Endothelial cell of umbilical vein (primary cell): ENCODE data around the gene NBEAL2. TPM values are rescaled to one million over a fixed set of nuclear protein-coding genes. Genes with fewer than 3 reads are reported as not detected.

Experiments used
- BruUV-seq: library from RNA; stranded (reverse); fragments of 400-500 nt; replicated peaks from 2 replicates; lab custom pipeline; 2021; lab: Mats Ljungman, UMichigan
- CTCF ChIA-PET: fragments of 300-600, 350-600 bp; sonication (Branson Sonifier 250); formaldehyde crosslinking; loops from one replicate; lab custom pipeline; 2021; ENCODE audit warnings: antibody characterized with exemption, inconsistent platforms; lab: Charles Lee
- POLR2A ChIA-PET: fragments of 300-600, 350-600 bp; sonication (Branson Sonifier 250); formaldehyde crosslinking; loops from one replicate; lab custom pipeline; 2021; ENCODE audit warnings: antibody characterized with exemption, inconsistent platforms; lab: Charles Lee
- DNase-seq: peaks from one replicate; pipeline ENCODE4 v3.0.0-alpha.2; 2011; ENCODE audit warnings: low read depth, low spot score
- FAIRE-seq: peaks from 2 replicates; lab custom pipeline; 2011; peaks lifted over from hg19 to GRCh38; lab: Jason Lieb, UNC
- H2AFZ ChIP-seq: 2 replicates; pipeline ENCODE4 v1.6.0; 2012; ENCODE audit warnings: low read depth, low read length, control low read depth, inconsistent platforms
- H3K27ac ChIP-seq: 2 replicates; pipeline ENCODE4 v1.5.1; 2011; ENCODE audit warnings: low read depth, mild to moderate bottlenecking, control low read depth, low read length, moderate library complexity; ENCODE audit not compliant: insufficient read depth
- H3K27me3 ChIP-seq, 2 experiments: 2 replicates each; pipeline versions ENCODE4 v1.6.0 to v1.6.1; 2011; ENCODE audit warnings: low read length in 2 of 2, mixed read lengths in 1 of 2; ENCODE audit not compliant: control insufficient read depth in 2 of 2, insufficient read depth in 2 of 2
- H3K36me3 ChIP-seq, 2 experiments: 2 replicates in 1 of 2; 3 replicates in 1 of 2; pipeline ENCODE4 v1.5.1; 2011; ENCODE audit warnings: low read length in 2 of 2, mild to moderate bottlenecking in 1 of 2, moderate library complexity in 1 of 2; ENCODE audit not compliant: control insufficient read depth in 2 of 2, insufficient read depth in 2 of 2; ENCODE audit errors: extremely low read depth in 1 of 2
- H3K4me1 ChIP-seq: 3 replicates; pipeline ENCODE4 v1.5.1; 2011; ENCODE audit warnings: mild to moderate bottlenecking, low read length; ENCODE audit not compliant: control insufficient read depth, insufficient read depth; ENCODE audit errors: extremely low read depth
- H3K4me2 ChIP-seq: 2 replicates; pipeline ENCODE4 v1.6.1; 2011; ENCODE audit warnings: low read length, control low read depth, mixed read lengths; ENCODE audit not compliant: insufficient read depth
- H3K4me3 ChIP-seq, 3 experiments: fragments of 200-600 bp in 1 of 3; sonication (generic), shearing (Covaris generic) in 1 of 3; replicated peaks in 1 of 3; 2 replicates each; pipeline ENCODE4 v1.5.1; 2011 to 2016; ENCODE audit warnings: control low read depth in 3 of 3, low read length in 3 of 3, mild to moderate bottlenecking in 2 of 3, inconsistent platforms in 1 of 3, low read depth in 1 of 3, moderate library complexity in 1 of 3; ENCODE audit not compliant: insufficient read depth in 1 of 3
- H3K79me2 ChIP-seq: 2 replicates; pipeline ENCODE4 v1.6.0; 2012; ENCODE audit warnings: low read length, inconsistent platforms; ENCODE audit not compliant: control insufficient read depth, insufficient read depth
- H3K9ac ChIP-seq: replicated peaks from 2 replicates; pipeline ENCODE3; 2011; ENCODE audit warnings: low read length, control low read depth; ENCODE audit not compliant: insufficient read depth; ENCODE audit errors: extremely low read depth
- H3K9me1 ChIP-seq: replicated peaks from 3 replicates; pipeline ENCODE4 v1.6.0; 2011; ENCODE audit warnings: mild to moderate bottlenecking, low read length; ENCODE audit not compliant: control insufficient read depth, insufficient read depth; ENCODE audit errors: extremely low read depth
- H3K9me3 ChIP-seq: replicated peaks from 2 replicates; pipeline ENCODE4 v1.5.1; 2012; ENCODE audit warnings: low read length, inconsistent platforms; ENCODE audit not compliant: control insufficient read depth, insufficient read depth
- H4K20me1 ChIP-seq: replicated peaks from 2 replicates; pipeline ENCODE3; 2011; ENCODE audit warnings: mild to moderate bottlenecking, low read length; ENCODE audit not compliant: control insufficient read depth, insufficient read depth; ENCODE audit errors: extremely low read depth
- EZH2 ChIP-seq: IDR thresholded peaks from 2 replicates; pipeline ENCODE4 v1.6.1; 2012; ENCODE audit warnings: borderline replicate concordance, low read depth, mild to moderate bottlenecking, moderate library complexity, low read length, inconsistent platforms; ENCODE audit not compliant: severe bottlenecking
- FOS ChIP-seq: IDR thresholded peaks from 2 replicates; pipeline ENCODE4 v1.6.1; 2011; ENCODE audit warnings: mild to moderate bottlenecking, low read length, moderate library complexity, borderline replicate concordance; ENCODE audit not compliant: insufficient read depth
- GATA2 ChIP-seq: IDR thresholded peaks from 2 replicates; pipeline ENCODE4 v1.7.0; 2011; ENCODE audit warnings: low read depth, mild to moderate bottlenecking, moderate library complexity, mixed read lengths, low read length; ENCODE audit not compliant: insufficient read length, insufficient read depth
- JUN ChIP-seq: IDR thresholded peaks from 2 replicates; pipeline ENCODE4 v1.6.1; 2011; ENCODE audit warnings: borderline replicate concordance, low read depth; ENCODE audit not compliant: insufficient read length, insufficient read depth
- MYC ChIP-seq: IDR thresholded peaks from one replicate; pipeline ENCODE4 v1.6.1; 2011; ENCODE audit warnings: mild to moderate bottlenecking, low read depth, low read length
- POLR2A ChIP-seq: IDR thresholded peaks from 2 replicates; pipeline ENCODE4 v1.6.1; 2012; ENCODE audit warnings: low read depth, mild to moderate bottlenecking, control low read depth, low read length
- POLR2AphosphoS5 ChIP-seq: IDR thresholded peaks from 2 replicates; pipeline ENCODE4 v1.6.1; 2012; ENCODE audit warnings: low read depth, mild to moderate bottlenecking, control low read depth, low read length, moderate library complexity; ENCODE audit not compliant: insufficient read depth
- dilution Hi-C: fragments of 300-500 bp; cut with MboI; formaldehyde crosslinking; loops from one replicate; pipeline ENCODE4 v1.15.0; 2019; ENCODE audit warnings: low sequenced_read_pairs; ENCODE audit not compliant: extremely low pct_ligation_motif_present
- intact Hi-C: fragments of 100-400 bp; cut with micrococcal nuclease; formaldehyde crosslinking; loops from one replicate; pipeline ENCODE4 v1.10.0; 2022
- polyA plus RNA-seq, 4 experiments: library from polyadenylated mRNA; depleted of rRNA in 3 of 4; stranded (reverse) in 3 of 4; unstranded in 1 of 4; fragments of >200 nt; gene quantifications; 2 replicates each; pipeline versions ENCODE4 v1.2.1 to v1.2.3, GENCODE V29; 2011 to 2012; ENCODE audit warnings: missing spikeins in 1 of 4
- total RNA-seq: library from RNA; stranded (reverse); gene quantifications from 2 replicates; pipeline ENCODE4 v1.2.3, GENCODE V29; 2021
- TF ChIP-seq, protein P1 (sequence below), 2 donors: IDR thresholded peaks; 1 replicate in 1 of 2; 2 replicates in 1 of 2; pipeline ENCODE4 v1.5.1; 2011; ENCODE audit warnings: low read length in 2 of 2, mild to moderate bottlenecking in 2 of 2, moderate library complexity in 2 of 2, control low read depth in 1 of 2, inconsistent platforms in 1 of 2, low read depth in 1 of 2; ENCODE audit not compliant: insufficient read depth in 1 of 2; ENCODE audit errors: extremely low read depth in 1 of 2
- TF ChIP-seq, protein P2 (sequence below): IDR thresholded peaks from 2 replicates; pipeline ENCODE4 v1.6.1; 2011; ENCODE audit not compliant: insufficient read depth, insufficient read length

NBEAL2 gene
- total and polyA plus RNA-seq, 2 donors (not counting 3 experiments of a cell fraction or from before 2014, with no cell fraction given) = 48.0 to 84.7 TPM

DNA sequence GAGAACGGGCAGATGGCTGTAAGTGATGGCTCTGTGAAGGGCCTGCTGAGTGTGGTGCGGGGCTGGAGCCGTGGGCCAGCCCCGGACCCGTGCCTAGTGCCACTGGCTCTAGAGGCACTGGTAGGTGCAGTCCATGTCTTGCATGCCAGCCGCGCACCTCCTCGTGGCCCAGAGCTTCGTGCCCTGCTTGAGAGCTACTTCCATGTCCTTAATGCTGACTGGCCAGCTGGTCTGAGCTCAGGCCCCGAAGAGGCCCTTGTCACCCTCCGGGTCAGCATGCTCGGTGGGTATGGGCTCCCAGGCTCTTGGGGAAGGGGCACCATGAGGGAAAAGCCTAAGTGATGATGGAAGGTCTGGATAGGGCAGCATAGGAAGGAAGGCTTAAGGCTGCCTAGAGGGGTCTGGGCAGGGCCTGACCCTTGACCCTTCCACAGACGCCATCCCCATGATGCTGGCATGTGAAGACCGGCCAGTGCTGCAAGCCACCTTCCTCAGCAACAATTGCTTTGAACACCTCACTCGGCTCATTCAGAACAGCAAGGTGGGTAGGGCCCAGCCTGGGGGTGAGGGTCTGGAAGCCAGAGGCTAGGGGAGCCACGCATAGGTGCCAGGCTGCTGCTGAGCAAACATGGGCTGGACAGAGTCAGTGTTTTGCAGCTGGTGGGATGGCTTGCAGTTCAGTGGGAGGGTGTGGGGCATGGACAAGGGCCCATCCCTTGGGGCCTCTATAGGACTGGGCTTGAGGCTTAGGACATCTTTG lies 12.1 kb downstream of the NBEAL2 start:
- no peak overlapping the region for H3K4me3 ChIP-seq
- no peak for FAIRE-seq
- intact Hi-C loops = loop anchor here (10.0 kb wide), 1 partner anchor 287 kb away; the partner anchor contains the start of gene TMIE
- H2AFZ ChIP-seq = no peak overlapping the region
- peaks cover 3 to 18% of the 10 kb centered on the region in 2 experiments for H3K36me3 ChIP-seq
- no peak overlapping the region for H3K4me2 ChIP-seq
- ChIA-PET POLR2A (interaction anchor here (0.6 kb wide), 1 partner anchor 277 kb away, joined by 3 read pairs; no protein-coding TSS in a partner anchor), CTCF (interaction anchor here (0.5 to 1.7 kb wide), 3 partner anchors 16 to 68 kb away, joined by 3 to 9 read pairs (median 3); no protein-coding TSS in a partner anchor)
- no peak for DNase-seq
- H3K27ac ChIP-seq = no peak overlapping the region
- no peak overlapping the region for H3K9ac ChIP-seq
- no peaks in the 10 kb centered on the region for H3K9me1 ChIP-seq
- BruUV-seq = no TSS peak
- H3K9me3 ChIP-seq = no peaks in the 10 kb centered on the region
- no peaks in the 10 kb centered on the region for H4K20me1 ChIP-seq
- peaks cover 21% of the 10 kb centered on the region for H3K4me1 ChIP-seq
- dilution Hi-C loops = no loop called here
- no peak for TF ChIP-seq GATA2
- TF ChIP-seq, protein P1, sequence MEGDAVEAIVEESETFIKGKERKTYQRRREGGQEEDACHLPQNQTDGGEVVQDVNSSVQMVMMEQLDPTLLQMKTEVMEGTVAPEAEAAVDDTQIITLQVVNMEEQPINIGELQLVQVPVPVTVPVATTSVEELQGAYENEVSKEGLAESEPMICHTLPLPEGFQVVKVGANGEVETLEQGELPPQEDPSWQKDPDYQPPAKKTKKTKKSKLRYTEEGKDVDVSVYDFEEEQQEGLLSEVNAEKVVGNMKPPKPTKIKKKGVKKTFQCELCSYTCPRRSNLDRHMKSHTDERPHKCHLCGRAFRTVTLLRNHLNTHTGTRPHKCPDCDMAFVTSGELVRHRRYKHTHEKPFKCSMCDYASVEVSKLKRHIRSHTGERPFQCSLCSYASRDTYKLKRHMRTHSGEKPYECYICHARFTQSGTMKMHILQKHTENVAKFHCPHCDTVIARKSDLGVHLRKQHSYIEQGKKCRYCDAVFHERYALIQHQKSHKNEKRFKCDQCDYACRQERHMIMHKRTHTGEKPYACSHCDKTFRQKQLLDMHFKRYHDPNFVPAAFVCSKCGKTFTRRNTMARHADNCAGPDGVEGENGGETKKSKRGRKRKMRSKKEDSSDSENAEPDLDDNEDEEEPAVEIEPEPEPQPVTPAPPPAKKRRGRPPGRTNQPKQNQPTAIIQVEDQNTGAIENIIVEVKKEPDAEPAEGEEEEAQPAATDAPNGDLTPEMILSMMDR (IDR thresholded peaks at IDR 0.05; ENCODE audit: extremely low read depth in 1 of 2, insufficient read depth in 1 of 2, low read depth in 1 of 2, low read length in 2 of 2) = no peak
- no peak for TF ChIP-seq POLR2AphosphoS5
- TF ChIP-seq, protein P2, sequence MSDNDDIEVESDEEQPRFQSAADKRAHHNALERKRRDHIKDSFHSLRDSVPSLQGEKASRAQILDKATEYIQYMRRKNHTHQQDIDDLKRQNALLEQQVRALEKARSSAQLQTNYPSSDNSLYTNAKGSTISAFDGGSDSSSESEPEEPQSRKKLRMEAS = no peak
- TF ChIP-seq EZH2 = no peak
- no peak for TF ChIP-seq MYC
- no peak for TF ChIP-seq POLR2A
- no peak for TF ChIP-seq FOS
- no peak for TF ChIP-seq JUN
- peaks cover 5% of the 10 kb centered on the region for H3K79me2 ChIP-seq
- H3K27me3 ChIP-seq = no peaks in the 10 kb centered on the region
